ENCODE measurements around the gene RPL35. TPM values are rescaled to one million over a fixed set of nuclear protein-coding genes. Genes with fewer than 3 reads are reported as not detected.
A peak's percentile ranks its signal among the peaks of the same experiment; 100 is the strongest.

Gene RPL35
- total RNA-seq, 1 experiment from 2014 or later, result 1,966 TPM

- ChIA-PET CTCF (interaction anchor here (1.1 to 1.3 kb wide), 2 partner anchors 12 to 47 kb away, joined by 3 read pairs; no protein-coding TSS in a partner anchor), POLR2A (interaction anchor here (0.5 to 1.1 kb wide), 2 partner anchors 32 to 392 kb away, joined by 3 to 4 read pairs; no protein-coding TSS in a partner anchor)
- Mint-ChIP-seq H3K4me3 (ENCODE audit: unreplicated experiment) (no peak overlapping the region), H3K9me3 (ENCODE audit: unreplicated experiment) (no peaks in the 10 kb centered on the region), H3K27ac (ENCODE audit: low read depth, unreplicated experiment) (no peak overlapping the region), H3K36me3 (ENCODE audit: insufficient read depth, unreplicated experiment) (peaks cover 66% of the 10 kb centered on the region), H3K27me3 (ENCODE audit: insufficient read depth, unreplicated experiment) (no peaks in the 10 kb centered on the region), H3K4me1 (ENCODE audit: insufficient read depth, unreplicated experiment) (peaks cover 3% of the 10 kb centered on the region)
- TF ChIP-seq CTCF (IDR thresholded peaks at IDR 0.05; ENCODE audit: unreplicated experiment), result no peak
- DNase-seq (ENCODE audit: unreplicated experiment), result peak; percentile 11
- intact Hi-C loops (cut with micrococcal nuclease), result no loop called here
- no TSS peak for BruUV-seq (replicated peaks)
Measured at GRCh38 chr9:124899845-124900244, 38.1 kb upstream of the RPL35 start.

- H3K4me1 Mint-ChIP-seq (ENCODE audit: insufficient read depth, unreplicated experiment), result peaks cover 5% of the 10 kb centered on the region
- BruUV-seq (replicated peaks), result no TSS peak
- peaks cover 69% of the 10 kb centered on the region for H3K36me3 Mint-ChIP-seq (ENCODE audit: insufficient read depth, unreplicated experiment)
- CTCF ChIA-PET, result interaction anchor here (0.6 to 0.9 kb wide), 2 partner anchors 11 to 266 kb away, joined by 3 to 4 read pairs; no protein-coding TSS in a partner anchor
- no peak overlapping the region for H3K27ac Mint-ChIP-seq (ENCODE audit: low read depth, unreplicated experiment)
- no peaks in the 10 kb centered on the region for H3K9me3 Mint-ChIP-seq (ENCODE audit: unreplicated experiment)
- H3K4me3 Mint-ChIP-seq (ENCODE audit: unreplicated experiment), result no peak overlapping the region
- TF ChIP-seq CTCF (IDR thresholded peaks at IDR 0.05; ENCODE audit: unreplicated experiment), result no peak
- POLR2A ChIA-PET, result interaction anchor here (0.7 to 1.0 kb wide), 3 partner anchors 11 to 346 kb away, joined by 3 to 4 read pairs (median 3); no protein-coding TSS in a partner anchor
- no peak for DNase-seq (ENCODE audit: unreplicated experiment)
- H3K27me3 Mint-ChIP-seq (ENCODE audit: insufficient read depth, unreplicated experiment), result no peaks in the 10 kb centered on the region
- intact Hi-C loops (cut with micrococcal nuclease), result no loop called here
Measured at GRCh38 chr9:124897570-124898460, 36.1 kb upstream of the RPL35 start.

GRCh38 chr9:124894741-124895170 is 33.0 kb upstream of the RPL35 start:
- CTCF ChIA-PET, result interaction anchor here (0.6 to 2.5 kb wide), 14 partner anchors 12 to 1503 kb away, joined by 3 to 19 read pairs (median 7); partner anchors contain the start of genes ARPC5L, NR6A1, RPL35 and WDR38
- no TSS peak for BruUV-seq (replicated peaks)
- Mint-ChIP-seq H3K27me3 (ENCODE audit: insufficient read depth, unreplicated experiment) (no peaks in the 10 kb centered on the region), H3K36me3 (ENCODE audit: insufficient read depth, unreplicated experiment) (peaks cover 72% of the 10 kb centered on the region), H3K27ac (ENCODE audit: low read depth, unreplicated experiment) (peak overlapping the region; percentile 74), H3K9me3 (ENCODE audit: unreplicated experiment) (no peaks in the 10 kb centered on the region), H3K4me1 (ENCODE audit: insufficient read depth, unreplicated experiment) (peaks cover 5% of the 10 kb centered on the region), H3K4me3 (ENCODE audit: unreplicated experiment) (no peak overlapping the region)
- peak; percentile 54 for DNase-seq (ENCODE audit: unreplicated experiment)
- TF ChIP-seq CTCF (IDR thresholded peaks at IDR 0.05; ENCODE audit: unreplicated experiment), result peak; percentile 47
- POLR2A ChIA-PET, result interaction anchor here (1.6 to 2.5 kb wide), 2 partner anchors 31 to 33 kb away, joined by 8 to 10 read pairs; partner anchors contain the start of genes ARPC5L and RPL35
- intact Hi-C loops (cut with micrococcal nuclease), result loop anchor here (1.0 to 2.0 kb wide), 3 partner anchors 22 to 120 kb away; partner anchors contain the start of gene WDR38
